Upper lobe of left lung (tissue), 4 donors: ENCODE results near the gene CCDC136.

ENCODE experiments used
- POLR2AphosphoS5 ChIP-seq, 2 donors: sonication (generic); formaldehyde crosslinking; IDR thresholded peaks; one replicate each; pipeline ENCODE4 v1.5.1; 2017; ENCODE audit warnings: antibody characterized with exemption in 2 of 2
- TF ChIP-seq, protein P1 (sequence below), 6 experiments: fragments of 450-650 bp in 4 of 6; fragments of 200-600 bp in 2 of 6; sonication (generic) in 2 of 6; IDR thresholded peaks; one replicate each; pipeline ENCODE4 v1.5.1; 2016 to 2019; ENCODE audit warnings: antibody characterized with exemption in 6 of 6

GRCh38 chr7:128788446-128789412 lies 3.0 kb upstream of the CCDC136 start:
- TF ChIP-seq, protein P1, sequence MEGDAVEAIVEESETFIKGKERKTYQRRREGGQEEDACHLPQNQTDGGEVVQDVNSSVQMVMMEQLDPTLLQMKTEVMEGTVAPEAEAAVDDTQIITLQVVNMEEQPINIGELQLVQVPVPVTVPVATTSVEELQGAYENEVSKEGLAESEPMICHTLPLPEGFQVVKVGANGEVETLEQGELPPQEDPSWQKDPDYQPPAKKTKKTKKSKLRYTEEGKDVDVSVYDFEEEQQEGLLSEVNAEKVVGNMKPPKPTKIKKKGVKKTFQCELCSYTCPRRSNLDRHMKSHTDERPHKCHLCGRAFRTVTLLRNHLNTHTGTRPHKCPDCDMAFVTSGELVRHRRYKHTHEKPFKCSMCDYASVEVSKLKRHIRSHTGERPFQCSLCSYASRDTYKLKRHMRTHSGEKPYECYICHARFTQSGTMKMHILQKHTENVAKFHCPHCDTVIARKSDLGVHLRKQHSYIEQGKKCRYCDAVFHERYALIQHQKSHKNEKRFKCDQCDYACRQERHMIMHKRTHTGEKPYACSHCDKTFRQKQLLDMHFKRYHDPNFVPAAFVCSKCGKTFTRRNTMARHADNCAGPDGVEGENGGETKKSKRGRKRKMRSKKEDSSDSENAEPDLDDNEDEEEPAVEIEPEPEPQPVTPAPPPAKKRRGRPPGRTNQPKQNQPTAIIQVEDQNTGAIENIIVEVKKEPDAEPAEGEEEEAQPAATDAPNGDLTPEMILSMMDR (IDR thresholded peaks at IDR 0.05) = no peak
- no peak for TF ChIP-seq POLR2AphosphoS5 (IDR thresholded peaks at IDR 0.05)
